ENCODE measurements around the gene MAS1. TPM values are rescaled to one million over a fixed set of nuclear protein-coding genes. Genes with fewer than 3 reads are reported as not detected.

The MAS1 gene
- total RNA-seq, 1 donor from 2014 or later: 0.82 TPM

GRCh38 chr6:159878341-159878740 is 12.4 kb upstream of the MAS1 start:
- DNase-seq (ENCODE audit: low spot score in 2 of 2): no peak
- FAIRE-seq: no peak

- FAIRE-seq (no peak), DNase-seq (ENCODE audit: low spot score in 2 of 2) (no peak)
Observed at GRCh38 chr6:159879856-159880255, 10.9 kb upstream of the MAS1 start.

- FAIRE-seq (no peak), DNase-seq (ENCODE audit: low spot score in 2 of 2) (no peak)
Observed at GRCh38 chr6:159880412-159880975, 10.3 kb upstream of the MAS1 start.

- FAIRE-seq: no peak
Observed at GRCh38 chr6:159884720-159885119, 6.1 kb upstream of the MAS1 start.

GRCh38 chr6:159886270-159886669 is 4.5 kb upstream of the MAS1 start:
- no peak for FAIRE-seq
- DNase-seq (ENCODE audit: low spot score in 2 of 2): no peak

More at GRCh38 chr6:159884720-159885119, 6.1 kb upstream of the MAS1 start:
- no peak for DNase-seq (ENCODE audit: low spot score in 2 of 2)

GRCh38 chr6:159887146-159887545 is 3.6 kb upstream of the MAS1 start:
- FAIRE-seq: no peak
- DNase-seq (ENCODE audit: low spot score in 2 of 2): no peak

GRCh38 chr6:159887761-159888160 is 3.0 kb upstream of the MAS1 start:
- FAIRE-seq: no peak

GRCh38 chr6:159890201-159890600 is 587 bp upstream of the MAS1 start:
- no peak for FAIRE-seq

More at GRCh38 chr6:159887761-159888160, 3.0 kb upstream of the MAS1 start:
- DNase-seq (ENCODE audit: low spot score in 2 of 2): no peak

GRCh38 chr6:159892053-159892452 is 1.3 kb downstream of the MAS1 start:
- FAIRE-seq (no peak), DNase-seq (ENCODE audit: low spot score in 2 of 2) (no peak)

More at GRCh38 chr6:159890201-159890600, 587 bp upstream of the MAS1 start:
- DNase-seq (ENCODE audit: low spot score in 2 of 2): no peak

GRCh38 chr6:159893064-159893463 is 2.3 kb downstream of the MAS1 start:
- no peak for DNase-seq (ENCODE audit: low spot score in 2 of 2)
- no peak for FAIRE-seq

- DNase-seq (ENCODE audit: low spot score in 2 of 2) (no peak), FAIRE-seq (no peak)
Observed at GRCh38 chr6:159894991-159895390, 4.2 kb downstream of the MAS1 start.

GRCh38 chr6:159897603-159898002 is 6.8 kb downstream of the MAS1 start:
- no peak for DNase-seq (ENCODE audit: low spot score in 2 of 2)
- FAIRE-seq: no peak

GRCh38 chr6:159898519-159898918 is 7.7 kb downstream of the MAS1 start:
- FAIRE-seq: no peak
- no peak for DNase-seq (ENCODE audit: low spot score in 2 of 2)

GRCh38 chr6:159899994-159900745 is 9.4 kb downstream of the MAS1 start:
- no peak for FAIRE-seq
- no peak for DNase-seq (ENCODE audit: low spot score in 2 of 2)

- FAIRE-seq (no peak), DNase-seq (ENCODE audit: low spot score in 2 of 2) (no peak)
Observed at GRCh38 chr6:159902620-159903019, 11.8 kb downstream of the MAS1 start.

GRCh38 chr6:159904497-159904911 is 13.7 kb downstream of the MAS1 start:
- no peak for DNase-seq (ENCODE audit: low spot score in 2 of 2)
- FAIRE-seq: no peak

- FAIRE-seq (no peak), DNase-seq (ENCODE audit: low spot score in 2 of 2) (no peak)
Observed at GRCh38 chr6:159906400-159906799, 15.6 kb downstream of the MAS1 start.

- FAIRE-seq (no peak), DNase-seq (ENCODE audit: low spot score in 2 of 2) (no peak)
Observed at GRCh38 chr6:159908535-159908934, 17.7 kb downstream of the MAS1 start.

- DNase-seq (ENCODE audit: low spot score in 2 of 2) (no peak), FAIRE-seq (no peak)
Observed at GRCh38 chr6:159908979-159909378, 18.2 kb downstream of the MAS1 start.

- DNase-seq (ENCODE audit: low spot score in 2 of 2): no peak
- FAIRE-seq: no peak
Observed at GRCh38 chr6:159910342-159910741, 19.6 kb downstream of the MAS1 start.

GRCh38 chr6:159913375-159913774 is 22.6 kb downstream of the MAS1 start:
- FAIRE-seq (no peak), DNase-seq (ENCODE audit: low spot score in 2 of 2) (no peak)

Measured in frontal cortex (tissue), 4 donors.